GM19438 (cell line): Measurements from ENCODE around the gene NDUFA12.

Source experiments
- ATAC-seq: cut with Tn5 transposase; IDR thresholded peaks from one replicate; pipeline ENCODE4 v1.9.1; 2021; ENCODE audit warnings: low read depth; ENCODE audit not compliant: unreplicated experiment

The NDUFA12 gene

GRCh38 chr12:94942663-94943062 lies 60.8 kb downstream of the NDUFA12 start:
- no peak for ATAC-seq

GRCh38 chr12:94941440-94941862 lies 62.0 kb downstream of the NDUFA12 start:
- ATAC-seq: no peak

- no peak for ATAC-seq
Measured at GRCh38 chr12:94940771-94941170, 62.7 kb downstream of the NDUFA12 start.

- no peak for ATAC-seq
Measured at GRCh38 chr12:94938583-94938982, 64.9 kb downstream of the NDUFA12 start.

- no peak for ATAC-seq
Measured at GRCh38 chr12:94930772-94931171, 72.7 kb downstream of the NDUFA12 start.

GRCh38 chr12:94930216-94930654 lies 73.3 kb downstream of the NDUFA12 start:
- no peak for ATAC-seq

- no peak for ATAC-seq
Measured at GRCh38 chr12:94929780-94930179, 73.7 kb downstream of the NDUFA12 start.

- no peak for ATAC-seq
Measured at GRCh38 chr12:94925729-94926128, 77.8 kb downstream of the NDUFA12 start.

- ATAC-seq: no peak
Measured at GRCh38 chr12:94925206-94925605, 78.3 kb downstream of the NDUFA12 start.

GRCh38 chr12:94922561-94922960 lies 80.9 kb downstream of the NDUFA12 start:
- no peak for ATAC-seq
